Hepatocyte (in vitro differentiated cells): ENCODE results near the gene GADD45GIP1. TPM values are rescaled to one million over a fixed set of nuclear protein-coding genes. Genes with fewer than 3 reads are reported as not detected.
A peak's percentile ranks its signal among the peaks of the same experiment; 100 is the strongest.

ENCODE experiments used
- DNase-seq: peaks from one replicate; pipeline ENCODE4 v3.0.0-alpha.2; 2016; ENCODE audit warnings: low spot score
- H2AFZ ChIP-seq: fragments of 200-600 bp; sonication (generic); 2 replicates; pipeline ENCODE4 v1.6.0; 2016; ENCODE audit warnings: antibody characterized with exemption, mild to moderate bottlenecking
- H3K27ac ChIP-seq: fragments of 200-600 bp; sonication (generic); 2 replicates; pipeline ENCODE4 v1.5.1; 2016; ENCODE audit warnings: mild to moderate bottlenecking
- H3K27me3 ChIP-seq: fragments of 200-600 bp; sonication (generic); 2 replicates; pipeline ENCODE4 v1.6.1; 2016
- H3K36me3 ChIP-seq: fragments of 200-600 bp; sonication (generic); replicated peaks from 2 replicates; pipeline ENCODE4 v1.5.1; 2016; ENCODE audit warnings: low read depth; ENCODE audit not compliant: insufficient read depth
- H3K4me1 ChIP-seq: fragments of 200-600 bp; sonication (generic); 2 replicates; pipeline ENCODE4 v1.5.1; 2016; ENCODE audit warnings: mild to moderate bottlenecking, moderate library complexity; ENCODE audit not compliant: insufficient read depth
- H3K4me2 ChIP-seq: fragments of 200-600 bp; sonication (generic); 2 replicates; pipeline ENCODE4 v1.6.0; 2016
- H3K4me3 ChIP-seq: fragments of 200-600 bp; sonication (generic); 2 replicates; pipeline ENCODE4 v1.5.1; 2016; ENCODE audit warnings: mild to moderate bottlenecking
- H3K79me2 ChIP-seq: fragments of 200-600 bp; sonication (generic); 2 replicates; pipeline ENCODE4 v1.6.0; 2017; ENCODE audit warnings: mild to moderate bottlenecking
- H3K9me2 ChIP-seq: fragments of 200-600 bp; sonication (generic); replicated peaks from 2 replicates; pipeline ENCODE4 v1.6.0; 2017; ENCODE audit warnings: mild to moderate bottlenecking; ENCODE audit not compliant: insufficient read depth
- H3K9me3 ChIP-seq: fragments of 200-600 bp; sonication (generic); 2 replicates; pipeline ENCODE4 v1.5.1; 2016; ENCODE audit warnings: low read depth, mild to moderate bottlenecking
- H4K20me1 ChIP-seq: fragments of 200-600 bp; sonication (generic); 2 replicates; pipeline ENCODE4 v1.6.0; 2016; ENCODE audit warnings: mild to moderate bottlenecking; ENCODE audit not compliant: insufficient read depth, poor library complexity, severe bottlenecking
- EZH2 ChIP-seq: fragments of 200-600 bp; sonication (generic); IDR thresholded peaks from 2 replicates; pipeline ENCODE4 v1.6.1; 2016; ENCODE audit warnings: antibody characterized with exemption, mild to moderate bottlenecking, borderline replicate concordance
- EZH2phosphoT487 ChIP-seq: fragments of 200-600 bp; sonication (generic); IDR thresholded peaks from one replicate; pipeline ENCODE4 v1.6.1; 2018; ENCODE audit warnings: antibody characterized with exemption, mild to moderate bottlenecking, low read depth, moderate library complexity; ENCODE audit not compliant: unreplicated experiment, severe bottlenecking
- WGBS: methylation state at CpG from one replicate; pipeline ENCODE4 v1.1.6; 2016; ENCODE audit warnings: low lambda C conversion rate; ENCODE audit errors: missing lambda C conversion rate; 5-methylcytosine and 5-hydroxymethylcytosine counted together
- polyA plus RNA-seq: library from polyadenylated mRNA; unstranded; fragments of >200 nt; fragmentation: Nextera tagmentation; extraction: Ambion mirVana; gene quantifications from 2 replicates; pipeline ENCODE4 v1.2.1, GENCODE V29; 2016
- total RNA-seq: library from RNA; depleted of rRNA; stranded (reverse); fragments of >200 nt; gene quantifications from 2 replicates; pipeline ENCODE4 v1.2.3, GENCODE V29; 2014
- TF ChIP-seq, protein P1 (sequence below): fragments of 200-600 bp; sonication (generic); IDR thresholded peaks from 2 replicates; pipeline ENCODE4 v1.5.1; 2016; ENCODE audit warnings: antibody characterized with exemption, mild to moderate bottlenecking; ENCODE audit not compliant: poor library complexity

GADD45GIP1 gene
- total and polyA plus RNA-seq, 2 experiments from 2014 or later, result 21.0 to 109 TPM

DNA sequence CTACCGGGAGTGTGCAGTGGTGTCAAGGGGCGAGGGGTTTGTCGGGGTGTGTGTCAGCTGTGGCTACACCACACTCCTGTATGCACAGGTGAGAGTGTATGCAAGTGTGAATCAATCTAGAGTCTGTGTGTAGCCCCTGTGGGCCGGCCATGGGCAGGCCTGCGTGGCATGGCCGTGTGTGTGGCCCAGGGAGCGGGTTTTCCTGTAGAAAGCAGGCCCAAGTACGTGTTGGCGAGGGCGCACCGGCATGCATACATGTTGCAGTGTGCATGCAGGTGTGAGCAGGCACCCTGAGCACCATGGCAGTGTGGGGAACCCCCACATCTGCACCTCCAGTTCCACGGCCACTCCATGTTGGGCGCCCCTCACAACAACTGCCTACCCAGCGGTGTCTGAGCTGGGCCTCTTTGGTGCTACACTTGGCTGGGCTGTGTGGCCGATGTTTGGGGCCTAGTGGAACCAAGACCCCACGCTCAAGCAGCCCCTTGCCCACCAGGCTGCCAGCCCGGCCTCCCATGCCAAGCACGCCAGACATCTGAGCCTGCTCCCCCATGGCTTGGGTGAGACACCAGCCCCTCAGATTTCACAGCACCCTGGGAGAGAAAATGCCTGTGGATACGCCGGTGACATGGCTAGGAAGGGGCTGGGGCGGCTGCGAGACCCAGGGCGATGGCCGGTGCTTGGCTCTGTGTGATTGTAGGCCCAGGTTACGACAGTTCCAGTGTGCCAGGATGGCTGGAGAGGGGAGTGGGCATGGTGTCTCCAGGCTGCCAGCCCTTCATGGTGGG, 40.4 kb upstream of the GADD45GIP1 start:
- Histone ChIP-seq H3K36me3 (no peaks in the 10 kb centered on the region), H3K79me2 (peaks cover 28% of the 10 kb centered on the region), H2AFZ (no peak overlapping the region), H3K4me1 (peaks cover 20% of the 10 kb centered on the region), H3K27ac (peak overlapping the region; percentile 24), H3K9me2 (no peaks in the 10 kb centered on the region), H4K20me1 (peaks cover 8% of the 10 kb centered on the region), H3K4me2 (peak overlapping the region; percentile 83), H3K27me3 (peaks cover 61% of the 10 kb centered on the region), H3K4me3 (no peak overlapping the region), H3K9me3 (no peaks in the 10 kb centered on the region)
- no peak for DNase-seq
- TF ChIP-seq EZH2phosphoT487, result no peak
- TF ChIP-seq EZH2, result no peak
- TF ChIP-seq, protein P1, sequence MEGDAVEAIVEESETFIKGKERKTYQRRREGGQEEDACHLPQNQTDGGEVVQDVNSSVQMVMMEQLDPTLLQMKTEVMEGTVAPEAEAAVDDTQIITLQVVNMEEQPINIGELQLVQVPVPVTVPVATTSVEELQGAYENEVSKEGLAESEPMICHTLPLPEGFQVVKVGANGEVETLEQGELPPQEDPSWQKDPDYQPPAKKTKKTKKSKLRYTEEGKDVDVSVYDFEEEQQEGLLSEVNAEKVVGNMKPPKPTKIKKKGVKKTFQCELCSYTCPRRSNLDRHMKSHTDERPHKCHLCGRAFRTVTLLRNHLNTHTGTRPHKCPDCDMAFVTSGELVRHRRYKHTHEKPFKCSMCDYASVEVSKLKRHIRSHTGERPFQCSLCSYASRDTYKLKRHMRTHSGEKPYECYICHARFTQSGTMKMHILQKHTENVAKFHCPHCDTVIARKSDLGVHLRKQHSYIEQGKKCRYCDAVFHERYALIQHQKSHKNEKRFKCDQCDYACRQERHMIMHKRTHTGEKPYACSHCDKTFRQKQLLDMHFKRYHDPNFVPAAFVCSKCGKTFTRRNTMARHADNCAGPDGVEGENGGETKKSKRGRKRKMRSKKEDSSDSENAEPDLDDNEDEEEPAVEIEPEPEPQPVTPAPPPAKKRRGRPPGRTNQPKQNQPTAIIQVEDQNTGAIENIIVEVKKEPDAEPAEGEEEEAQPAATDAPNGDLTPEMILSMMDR, result no peak
- 94% methylated on average over 25 of the region's 25 CpGs for WGBS

DNA sequence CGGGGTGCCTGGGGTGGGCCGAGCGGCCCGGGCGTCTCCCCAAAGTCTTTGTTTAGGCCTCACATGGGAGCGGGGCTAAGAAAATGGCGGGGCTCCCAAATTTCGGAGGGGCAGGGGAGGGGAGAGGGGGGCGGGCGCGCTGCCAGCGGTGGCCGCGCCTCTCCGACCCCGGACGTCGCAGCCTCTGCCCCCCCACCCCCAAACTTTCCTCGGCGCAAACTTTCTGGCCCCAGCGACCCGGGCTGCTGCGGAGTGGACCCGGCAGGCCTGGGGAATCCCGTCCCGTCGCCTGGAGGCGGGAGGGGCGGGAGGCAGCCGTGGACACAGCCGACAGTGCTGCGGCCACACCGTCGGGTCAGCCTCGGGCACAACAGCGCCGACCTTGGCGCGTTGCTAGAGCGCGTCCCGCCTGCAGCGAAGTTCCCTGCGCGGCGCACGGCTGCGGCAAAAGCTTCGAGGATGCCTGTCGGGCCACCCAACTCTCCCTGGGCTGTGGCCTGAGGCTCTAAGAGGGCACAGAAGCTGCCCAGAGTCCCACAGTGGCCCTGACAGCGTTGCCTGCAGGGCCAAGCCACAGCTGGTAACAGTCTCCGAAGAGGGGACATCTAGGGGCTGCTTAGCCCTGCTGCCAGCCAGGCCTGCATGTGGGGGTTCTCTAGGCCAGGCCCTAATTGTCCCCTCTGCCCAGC, 39.5 kb upstream of the GADD45GIP1 start:
- no peak overlapping the region for H2AFZ ChIP-seq
- H3K4me2 ChIP-seq, result peak overlapping the region; percentile 83
- H3K4me1 ChIP-seq, result peaks cover 18% of the 10 kb centered on the region
- H4K20me1 ChIP-seq, result peaks cover 8% of the 10 kb centered on the region
- peaks cover 26% of the 10 kb centered on the region for H3K79me2 ChIP-seq
- 12% methylated on average over 37 of the region's 52 CpGs for WGBS
- H3K4me3 ChIP-seq, result peak overlapping the region; percentile 61
- peak; percentile 71 for TF ChIP-seq EZH2
- TF ChIP-seq, protein P1, result no peak
- peaks cover 64% of the 10 kb centered on the region for H3K27me3 ChIP-seq
- DNase-seq, result no peak
- no peaks in the 10 kb centered on the region for H3K9me2 ChIP-seq
- peak overlapping the region; percentile 37 for H3K27ac ChIP-seq
- H3K9me3 ChIP-seq, result no peaks in the 10 kb centered on the region
- no peaks in the 10 kb centered on the region for H3K36me3 ChIP-seq

DNA sequence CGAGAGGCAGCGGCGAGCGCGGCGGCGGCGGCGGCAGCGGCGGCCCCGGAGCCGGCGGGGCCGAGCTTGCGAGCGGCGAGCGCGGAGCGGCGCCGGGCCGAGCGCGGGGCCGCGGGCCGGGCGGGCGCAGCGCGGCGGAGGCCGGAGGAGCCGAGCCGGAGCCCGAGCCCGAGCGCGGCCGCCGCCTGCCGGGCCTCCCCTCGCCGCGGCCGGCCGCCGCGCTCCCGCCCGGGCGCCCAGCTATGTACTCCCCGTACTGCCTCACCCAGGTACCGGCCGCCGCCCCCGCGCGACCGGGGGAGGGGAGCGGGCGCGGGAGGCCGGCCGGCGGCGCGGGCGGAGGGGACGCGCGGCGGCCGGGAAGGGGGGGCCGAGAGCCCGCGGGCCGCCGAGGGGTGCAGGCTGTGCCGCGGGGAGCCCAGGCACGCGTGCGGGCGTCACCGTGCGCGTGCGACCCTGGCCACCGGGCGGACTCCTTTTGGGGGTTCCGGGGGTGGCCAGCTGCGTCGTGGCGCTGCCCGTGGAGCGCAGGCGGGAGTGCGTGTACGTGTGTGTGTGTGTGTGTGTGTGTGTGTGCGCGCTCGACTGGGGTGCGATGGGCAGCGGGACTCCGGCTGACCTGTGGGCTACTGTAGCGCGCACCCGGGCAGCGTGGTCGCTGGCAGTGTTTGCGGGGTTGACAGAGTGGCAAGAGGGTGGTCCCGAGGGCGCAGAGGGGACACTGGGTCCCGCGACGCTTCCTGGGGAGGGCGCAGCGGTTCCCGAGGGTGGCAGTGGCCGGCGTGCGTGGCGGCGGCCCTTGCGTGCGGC, 38.8 kb upstream of the GADD45GIP1 start:
- DNase-seq, result peak; percentile 37
- H2AFZ ChIP-seq, result no peak overlapping the region
- H3K9me2 ChIP-seq, result no peaks in the 10 kb centered on the region

More for the DNA sequence above, 38.8 kb upstream of the GADD45GIP1 start:
- H3K27me3 ChIP-seq, result peaks cover 64% of the 10 kb centered on the region
- H3K4me3 ChIP-seq, result peak overlapping the region; percentile 61
- TF ChIP-seq EZH2 (no peak), EZH2phosphoT487 (no peak)
- TF ChIP-seq, protein P1, result no peak
- H4K20me1 ChIP-seq, result peaks cover 8% of the 10 kb centered on the region
- 3% methylated on average over 28 of the region's 129 CpGs for WGBS
- peaks cover 25% of the 10 kb centered on the region for H3K79me2 ChIP-seq
- no peaks in the 10 kb centered on the region for H3K9me3 ChIP-seq
- peaks cover 18% of the 10 kb centered on the region for H3K4me1 ChIP-seq
- H3K27ac ChIP-seq, result peak overlapping the region; percentile 37
- peak overlapping the region; percentile 83 for H3K4me2 ChIP-seq
- no peaks in the 10 kb centered on the region for H3K36me3 ChIP-seq
